HEK293T (cell line): ENCODE data around the gene MAGI2.

Source experiments
- BHLHE40 ChIP-seq: fragments of 450-650 bp; IDR thresholded peaks from 2 replicates; pipeline ENCODE4 v1.6.1; 2016; ENCODE audit warnings: mild to moderate bottlenecking, moderate library complexity, borderline replicate concordance
- FOXK2 ChIP-seq: fragments of 450-650 bp; IDR thresholded peaks from 2 replicates; pipeline ENCODE4 v1.6.1; 2016; ENCODE audit warnings: mild to moderate bottlenecking
- NFRKB ChIP-seq: fragments of 450-650 bp; IDR thresholded peaks from 2 replicates; pipeline ENCODE4 v1.6.1; 2016; ENCODE audit warnings: mild to moderate bottlenecking, moderate library complexity
- ZNF384 ChIP-seq: fragments of 450-650 bp; IDR thresholded peaks from 2 replicates; pipeline ENCODE4 v1.6.1; 2016

GRCh38 chr7:79292834-79293233 lies 160.6 kb downstream of the MAGI2 start:
- TF ChIP-seq BHLHE40: no peak
- no peak for TF ChIP-seq NFRKB
- TF ChIP-seq FOXK2: no peak
- no peak for TF ChIP-seq ZNF384
